HepG2 (cell line): ENCODE data around the gene SECISBP2L. TPM values are rescaled to one million over a fixed set of nuclear protein-coding genes. Genes with fewer than 3 reads are reported as not detected.

Experiments
- ATAC-seq: fragments of 200-7000 bp; cut with Tn5 transposase; 3 replicates; pipeline ENCODE4 v1.9.1; 2020; ENCODE audit warnings: mild to moderate bottlenecking, moderate library complexity
- BruUV-seq: library from RNA; stranded (reverse); fragments of 400-500 nt; replicated peaks from 2 replicates; lab custom pipeline; 2021; lab: Mats Ljungman, UMichigan
- CTCF ChIA-PET: fragments of 300-600 bp; formaldehyde crosslinking; extraction: SDS; loops from one replicate; lab custom pipeline; 2021; ENCODE audit warnings: low total read pairs, inconsistent platforms, low intra/inter-chr PET ratio; lab: Yijun Ruan, JAX
- POLR2A ChIA-PET: fragments of 350-600 bp; sonication (Branson Sonifier 250); formaldehyde crosslinking; loops from one replicate; lab custom pipeline; 2020; ENCODE audit warnings: antibody characterized with exemption, inconsistent platforms; lab: Yijun Ruan, JAX
- DNase-seq: peaks from one replicate; pipeline ENCODE4 v3.0.0-alpha.2; 2015; ENCODE audit warnings: low spot score
- FAIRE-seq: peaks from 3 replicates; lab custom pipeline; 2011; peaks lifted over from hg19 to GRCh38; lab: Jason Lieb, UNC
- H2AFZ ChIP-seq: one replicate; pipeline ENCODE4 v1.6.1; 2011; ENCODE audit warnings: low read length, inconsistent platforms
- H3K27ac ChIP-seq: fragments of 300-600 bp; 3 replicates; pipeline ENCODE4 v1.8.0; 2011; ENCODE audit warnings: mixed run types, mild to moderate bottlenecking, mixed read lengths, low read length, inconsistent platforms; ENCODE audit not compliant: insufficient read depth; ENCODE audit errors: extremely low read length
- H3K27me3 ChIP-seq, 2 experiments: fragments of 200-600 bp in 1 of 2; 2 replicates in 1 of 2; 3 replicates in 1 of 2; pipeline versions ENCODE4 v1.6.0 to v1.8.0; 2011; ENCODE audit warnings: low read length in 2 of 2, mild to moderate bottlenecking in 2 of 2, moderate library complexity in 2 of 2, inconsistent platforms in 1 of 2; ENCODE audit not compliant: insufficient read depth in 2 of 2, control insufficient read depth in 1 of 2
- H3K36me3 ChIP-seq, 2 experiments: fragments of 200-600 bp in 1 of 2; replicated peaks in 1 of 2; 2 replicates in 1 of 2; 3 replicates in 1 of 2; pipeline versions ENCODE4 v1.5.1 to v1.8.0; 2011; ENCODE audit warnings: low read length in 2 of 2, inconsistent platforms in 1 of 2; ENCODE audit not compliant: insufficient read depth in 2 of 2, control insufficient read depth in 1 of 2
- H3K4me1 ChIP-seq: 2 replicates; pipeline ENCODE4 v1.5.1; 2012; ENCODE audit warnings: low read length, inconsistent platforms; ENCODE audit not compliant: insufficient read depth
- H3K4me2 ChIP-seq: 2 replicates; pipeline ENCODE4 v1.6.0; 2011; ENCODE audit warnings: low read depth, low read length, inconsistent platforms
- H3K4me3 ChIP-seq, 3 experiments: fragments of 200-600 bp in 1 of 3; sonication (generic), shearing (Covaris generic) in 1 of 3; replicated peaks in 1 of 3; 2 replicates each; pipeline ENCODE4 v1.5.1; 2011 to 2016; ENCODE audit warnings: low read length in 3 of 3, inconsistent platforms in 2 of 3, low read depth in 2 of 3, mild to moderate bottlenecking in 2 of 3, control low read depth in 1 of 3, mixed read lengths in 1 of 3; ENCODE audit not compliant: insufficient read depth in 1 of 3
- H3K79me2 ChIP-seq: one replicate; pipeline ENCODE4 v1.6.1; 2011; ENCODE audit warnings: low read length, inconsistent platforms; ENCODE audit not compliant: insufficient read depth
- H3K9ac ChIP-seq: 2 replicates; pipeline ENCODE4 v1.6.0; 2011; ENCODE audit warnings: mild to moderate bottlenecking, low read depth, low read length, inconsistent platforms; ENCODE audit not compliant: insufficient read depth
- H3K9me3 ChIP-seq: 2 replicates; pipeline ENCODE4 v1.5.1; 2012; ENCODE audit warnings: mild to moderate bottlenecking, low read length
- H4K20me1 ChIP-seq: 2 replicates; pipeline ENCODE4 v1.6.0; 2011; ENCODE audit warnings: inconsistent platforms, mild to moderate bottlenecking, low read length, moderate library complexity; ENCODE audit not compliant: insufficient read depth
- ASH2L ChIP-seq: fragments of 300-600, 200-600 bp; sonication (generic); IDR thresholded peaks from 2 replicates; pipeline ENCODE4 v1.7.0; 2017; ENCODE audit warnings: low read depth, mild to moderate bottlenecking, moderate library complexity, mixed read lengths, low read length; ENCODE audit not compliant: insufficient read length
- DRAP1 ChIP-seq: IDR thresholded peaks from 2 replicates; pipeline ENCODE4 v1.6.1; 2016; ENCODE audit warnings: missing genetic modification reagents, missing compliant biosample characterization
- FUBP1 ChIP-seq: sonication (generic); formaldehyde crosslinking; IDR thresholded peaks from 2 replicates; pipeline ENCODE4 v1.5.1; 2020; ENCODE audit warnings: missing genetic modification reagents, mild to moderate bottlenecking, borderline replicate concordance
- HDAC2 ChIP-seq: sonication (generic); formaldehyde crosslinking; IDR thresholded peaks from 2 replicates; pipeline ENCODE4 v1.4.0; 2020; ENCODE audit warnings: missing genetic modification reagents
- KMT2B ChIP-seq: IDR thresholded peaks from 2 replicates; pipeline ENCODE4 v1.6.1; 2016; ENCODE audit warnings: missing genetic modification reagents, missing compliant biosample characterization
- MTA3 ChIP-seq: sonication (generic); formaldehyde crosslinking; IDR thresholded peaks from 2 replicates; pipeline ENCODE4 v1.4.0; 2020; ENCODE audit warnings: missing genetic modification reagents
- PATZ1 ChIP-seq: sonication (generic); formaldehyde crosslinking; IDR thresholded peaks from 2 replicates; pipeline ENCODE4 v1.4.0; 2020; ENCODE audit warnings: missing genetic modification reagents
- SOX5 ChIP-seq: IDR thresholded peaks from 2 replicates; pipeline ENCODE4 v1.6.1; 2016; ENCODE audit warnings: borderline replicate concordance
- TMF1 ChIP-seq: sonication (generic); formaldehyde crosslinking; IDR thresholded peaks from 2 replicates; pipeline ENCODE4 v1.8.1; 2022; ENCODE audit warnings: low read depth, missing genetic modification reagents
- TRAFD1 ChIP-seq: sonication (generic); formaldehyde crosslinking; IDR thresholded peaks from 2 replicates; pipeline ENCODE4 v1.5.1; 2020; ENCODE audit warnings: missing genetic modification reagents, mild to moderate bottlenecking, borderline replicate concordance
- UBTF ChIP-seq: sonication (generic); formaldehyde crosslinking; IDR thresholded peaks from 2 replicates; pipeline ENCODE4 v1.4.0; 2020; ENCODE audit warnings: mild to moderate bottlenecking, missing genetic modification reagents
- ZNF280B ChIP-seq: sonication (generic); formaldehyde crosslinking; IDR thresholded peaks from 2 replicates; pipeline ENCODE4 v1.5.0; 2020; ENCODE audit warnings: missing genetic modification reagents, mild to moderate bottlenecking, borderline replicate concordance
- ZNF619 ChIP-seq: sonication (generic); formaldehyde crosslinking; IDR thresholded peaks from 2 replicates; pipeline ENCODE4 v1.4.0; 2020; ENCODE audit warnings: mild to moderate bottlenecking, missing genetic modification reagents
- WGBS: methylation state at CpG from one replicate; pipeline ENCODE4 v1.1.6; 2017; ENCODE audit warnings: low lambda C conversion rate; 5-methylcytosine and 5-hydroxymethylcytosine counted together
- in situ Hi-C: cut with HindIII; loops from 2 replicates; pipeline ENCODE4 v1.10.0; 2017; ENCODE audit warnings: low pct_unique_long_range_greater_than_20kb; ENCODE audit not compliant: extremely low pct_ligation_motif_present
- intact Hi-C: fragments of 100-400 bp; cut with micrococcal nuclease; formaldehyde crosslinking; loops from one replicate; pipeline ENCODE4 v1.10.0; 2022; ENCODE audit not compliant: unreplicated experiment
- polyA plus RNA-seq, 8 experiments: library from polyadenylated mRNA; depleted of rRNA in 3 of 8; stranded (reverse) in 7 of 8; unstranded in 1 of 8; fragments of >200 nt; fragmentation: Illumina TruSeq in 4 of 8; extraction: Trizol in 4 of 8; gene quantifications; 2 replicates each; pipeline versions ENCODE4 v1.2.1 to v1.2.3, GENCODE V29; 2011 to 2016; ENCODE audit warnings: low read depth in 4 of 8, missing spikeins in 1 of 8, mixed read lengths in 1 of 8; ENCODE audit not compliant: insufficient read depth in 1 of 8
- total RNA-seq, 5 experiments: library from RNA; depleted of rRNA; stranded (reverse); fragments of >200 nt; fragmentation: Illumina TruSeq; extraction: Trizol; gene quantifications; 2 replicates each; pipeline ENCODE4 v1.2.3, GENCODE V29; 2016; ENCODE audit warnings: low read depth in 1 of 5

The SECISBP2L gene
- total and polyA plus RNA-seq, 2 of the 13 experiments (the other 11 are each of a cell fraction or from before 2014, with no cell fraction given) = 13.9 to 15.6 TPM

- in situ Hi-C loops (no loop called here), intact Hi-C loops (no loop called here)
- no peak for FAIRE-seq
- Histone ChIP-seq H3K36me3 (no peaks in the 10 kb centered on the region), H3K9me3 (no peaks in the 10 kb centered on the region), H3K4me3 (no peak overlapping the region), H4K20me1 (no peaks in the 10 kb centered on the region), H2AFZ (no peak overlapping the region), H3K27me3 (0 out of 5 replicates have a peak, but pooled peaks cover 0 to 12% of the 10 kb centered on the region in 2 experiments), H3K4me2 (no peak overlapping the region), H3K9ac (no peak overlapping the region), H3K79me2 (no peaks in the 10 kb centered on the region), H3K27ac (no peak overlapping the region), H3K4me1 (peaks cover 10% of the 10 kb centered on the region)
- BruUV-seq = no TSS peak
- TF ChIP-seq TRAFD1 (CRISPR knock-in tag) = no peak
- no peak for TF ChIP-seq FUBP1
- no peak for TF ChIP-seq ZNF619 (CRISPR knock-in tag)
- TF ChIP-seq HDAC2 (CRISPR knock-in tag) = no peak
- no peak for TF ChIP-seq ZNF280B (CRISPR knock-in tag)
- TF ChIP-seq SOX5 (CRISPR knock-in tag) = no peak
- TF ChIP-seq DRAP1 (CRISPR knock-in tag) = no peak
- TF ChIP-seq UBTF (CRISPR knock-in tag) = no peak
- TF ChIP-seq KMT2B (CRISPR knock-in tag) = no peak
- no peak for TF ChIP-seq MTA3 (CRISPR knock-in tag)
- TF ChIP-seq PATZ1 (CRISPR knock-in tag) = no peak
- TF ChIP-seq TMF1 (CRISPR knock-in tag) = no peak
- no peak for TF ChIP-seq ASH2L
- ATAC-seq = no peak
- WGBS = 89% methylated on average over 5 of the region's 5 CpGs
- ChIA-PET POLR2A (no interaction called here), CTCF (no interaction called here)
- DNase-seq = no peak
Measured at GRCh38 chr15:48983300-48983699, 62.9 kb downstream of the SECISBP2L start.
